Activated CD4-positive, alpha-beta T cell treated with anti-CD3 and anti-CD28 coated beads for 48 hours (primary cell): Measurements from ENCODE around the gene PLAGL2.
"Not testable (repeated sequence)": the region's sequence is repeated elsewhere in the genome, so short reads cannot be mapped to it uniquely, and the experiment has no call there.

Experiments
- DNase-seq: peaks from one replicate; pipeline ENCODE4 v3.0.0-alpha.2; 2020

PLAGL2 gene

GRCh38 chr20:32207626-32208498 lies at the start of gene PLAGL2, which contains the start of gene POFUT1:
Gene PLAGL2 (minus strand): TSS chr20:32207743. CDS start chr20:32202178, 5,565 bp downstream.
Gene POFUT1 (plus strand): TSS chr20:32207880. CDS start chr20:32207942, 62 bp downstream.
- peak; percentile 93 for DNase-seq

DNA sequence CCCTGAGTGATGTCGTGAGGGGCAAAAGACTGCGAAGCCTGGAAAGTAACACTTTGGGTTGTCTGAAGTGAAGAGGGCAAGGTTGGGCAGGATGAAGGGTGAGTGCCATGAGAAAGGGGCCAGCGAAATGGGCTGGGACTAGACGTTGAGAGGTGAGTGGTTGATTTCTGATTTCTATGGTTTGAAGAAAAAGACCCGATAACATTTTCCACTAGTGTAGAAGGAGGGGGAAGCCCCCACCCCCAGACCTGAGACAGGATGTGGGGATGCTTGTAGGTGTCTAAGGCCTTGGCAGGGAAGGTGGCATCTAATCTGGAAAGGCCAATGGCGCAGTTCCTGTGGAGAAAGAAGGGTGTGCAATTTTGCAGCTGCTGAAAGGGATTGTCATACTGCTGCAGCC lies 44.6 kb upstream of the PLAGL2 start:
- DNase-seq, result peak; percentile 93

- DNase-seq, result peak; percentile 18
These were observed 43.9 kb upstream of the PLAGL2 start for GRCh38 chr20:32251470-32251869.

DNA sequence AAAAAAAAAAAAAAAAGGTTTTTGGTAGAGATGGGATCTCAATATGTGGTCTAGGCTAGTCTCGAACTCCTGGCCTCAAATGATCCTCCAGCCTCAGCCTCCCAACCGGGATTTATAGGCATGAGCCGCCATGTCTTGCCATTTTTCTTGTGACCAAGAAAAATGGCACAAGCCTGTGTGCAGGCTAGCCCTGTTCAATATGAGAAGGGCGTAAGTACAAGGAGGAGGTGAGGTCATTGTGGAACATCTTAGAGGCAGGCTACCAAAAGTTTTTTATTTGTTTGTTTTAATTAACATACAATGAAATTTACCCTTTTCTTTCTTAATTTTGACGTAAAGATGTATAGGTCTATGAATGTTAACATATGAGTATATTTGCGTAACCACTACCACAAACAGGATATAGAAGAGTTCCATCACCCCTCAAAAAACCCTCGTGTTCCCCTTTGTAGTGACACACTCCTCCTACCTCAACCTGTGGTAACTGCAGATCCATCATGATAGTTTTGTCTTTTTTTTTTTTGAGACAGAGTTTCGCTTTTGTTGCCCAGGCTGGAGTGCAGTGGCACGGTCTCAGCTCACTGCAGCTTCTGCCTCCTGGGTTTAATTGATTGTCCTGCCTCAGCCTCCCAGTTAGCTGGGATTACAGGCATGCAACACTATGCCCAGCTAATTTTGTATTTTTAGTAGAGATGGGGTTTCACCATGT lies 41.6 kb upstream of the PLAGL2 start:
- peak; percentile 46 for DNase-seq

- peak; percentile 25 for DNase-seq
These were observed 40.5 kb upstream of the PLAGL2 start for GRCh38 chr20:32248043-32248442.

DNA sequence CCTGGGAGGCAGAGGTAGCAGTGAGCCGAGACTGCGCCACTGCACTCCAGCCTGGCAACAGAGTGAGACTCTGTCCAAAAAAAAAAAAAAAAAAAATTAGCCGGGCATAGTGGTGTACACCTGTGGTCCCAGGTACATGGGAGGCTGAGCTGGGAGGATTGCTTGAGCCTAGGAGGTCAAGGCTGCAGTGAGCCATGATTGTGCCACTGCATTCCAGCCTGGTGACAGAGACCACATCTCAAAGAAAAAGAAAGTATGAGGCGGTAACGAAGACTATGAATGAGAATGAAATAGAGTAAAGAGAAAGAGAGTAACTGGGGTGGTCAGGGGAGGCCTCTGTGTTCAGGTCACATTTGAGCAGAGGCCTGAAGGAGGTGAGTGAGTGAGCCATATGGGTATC lies 38.7 kb upstream of the PLAGL2 start:
- not testable (repeated sequence) for DNase-seq

DNA sequence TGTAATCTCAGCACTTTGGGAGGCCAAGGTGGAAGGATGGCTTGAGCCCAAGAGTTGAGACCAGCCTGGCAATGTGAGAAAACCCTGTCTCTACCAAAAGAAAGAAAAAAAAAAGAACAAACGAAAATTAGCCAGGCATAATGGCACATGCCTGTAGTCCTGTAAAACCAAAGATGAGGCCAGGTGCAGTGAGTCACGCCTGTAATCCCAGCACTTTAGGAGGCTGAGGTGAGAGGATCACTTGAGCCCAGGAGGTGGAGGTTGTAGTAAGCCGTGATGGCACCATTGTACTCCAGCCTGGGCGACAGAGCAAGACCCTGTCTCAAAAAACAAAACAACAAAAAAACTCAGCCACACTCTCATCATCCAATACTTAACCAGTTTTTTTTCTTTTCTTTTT lies 37.4 kb upstream of the PLAGL2 start:
- DNase-seq, result no peak

DNA sequence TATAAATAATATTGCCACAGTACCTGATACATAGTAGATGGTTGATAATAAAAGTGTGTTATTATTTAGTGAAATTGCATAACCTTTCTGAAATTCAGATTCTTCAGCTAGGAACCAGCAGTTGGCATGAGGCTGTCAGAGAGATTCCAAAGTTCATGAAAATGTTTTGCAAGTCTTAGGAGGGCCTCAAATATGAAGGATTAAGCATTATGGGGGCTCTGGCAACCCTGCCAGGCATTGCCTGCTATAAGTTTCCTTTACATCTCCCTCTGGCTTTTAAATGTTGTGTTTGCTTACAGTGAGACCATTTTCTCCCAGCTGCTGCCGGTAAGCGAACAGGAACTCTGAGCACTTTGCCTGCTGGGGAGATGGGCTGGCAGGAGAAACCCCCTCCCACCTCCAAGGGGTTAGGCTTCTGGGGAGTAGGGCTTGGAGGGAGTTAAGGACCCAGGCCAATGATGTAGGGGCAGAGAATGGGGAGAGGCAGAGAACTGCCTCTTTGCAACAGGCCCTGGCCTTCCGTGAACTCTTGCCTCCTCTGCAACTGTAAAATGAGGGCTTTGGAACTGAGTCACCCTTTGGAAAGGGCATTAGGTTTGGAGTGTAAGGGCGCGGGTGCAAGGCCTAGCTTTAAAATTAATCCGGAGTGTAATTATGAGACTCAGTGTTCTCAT lies 36.7 kb upstream of the PLAGL2 start:
- no peak for DNase-seq

DNA sequence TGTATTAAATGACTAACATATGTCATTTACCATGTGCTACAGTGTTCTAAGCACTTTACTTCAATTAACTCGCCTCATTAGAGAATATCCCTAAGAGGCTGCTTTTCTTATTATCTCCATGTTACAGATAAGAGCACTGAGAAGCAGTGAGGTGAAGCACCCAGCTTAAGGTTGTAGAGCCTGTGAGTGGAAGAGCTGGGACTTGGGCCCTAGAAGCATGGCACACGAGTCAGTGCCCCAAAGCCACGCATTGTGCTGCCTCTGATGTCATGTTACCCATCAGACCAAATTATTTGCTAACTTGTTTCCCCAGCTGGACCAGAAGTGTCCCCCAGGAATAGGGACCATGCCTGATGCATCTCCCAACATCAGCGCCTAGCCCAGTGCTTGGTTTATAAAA lies 34.3 kb upstream of the PLAGL2 start:
- DNase-seq, result no peak

GRCh38 chr20:32240205-32240604 lies 32.7 kb upstream of the PLAGL2 start:
- no peak for DNase-seq

DNA sequence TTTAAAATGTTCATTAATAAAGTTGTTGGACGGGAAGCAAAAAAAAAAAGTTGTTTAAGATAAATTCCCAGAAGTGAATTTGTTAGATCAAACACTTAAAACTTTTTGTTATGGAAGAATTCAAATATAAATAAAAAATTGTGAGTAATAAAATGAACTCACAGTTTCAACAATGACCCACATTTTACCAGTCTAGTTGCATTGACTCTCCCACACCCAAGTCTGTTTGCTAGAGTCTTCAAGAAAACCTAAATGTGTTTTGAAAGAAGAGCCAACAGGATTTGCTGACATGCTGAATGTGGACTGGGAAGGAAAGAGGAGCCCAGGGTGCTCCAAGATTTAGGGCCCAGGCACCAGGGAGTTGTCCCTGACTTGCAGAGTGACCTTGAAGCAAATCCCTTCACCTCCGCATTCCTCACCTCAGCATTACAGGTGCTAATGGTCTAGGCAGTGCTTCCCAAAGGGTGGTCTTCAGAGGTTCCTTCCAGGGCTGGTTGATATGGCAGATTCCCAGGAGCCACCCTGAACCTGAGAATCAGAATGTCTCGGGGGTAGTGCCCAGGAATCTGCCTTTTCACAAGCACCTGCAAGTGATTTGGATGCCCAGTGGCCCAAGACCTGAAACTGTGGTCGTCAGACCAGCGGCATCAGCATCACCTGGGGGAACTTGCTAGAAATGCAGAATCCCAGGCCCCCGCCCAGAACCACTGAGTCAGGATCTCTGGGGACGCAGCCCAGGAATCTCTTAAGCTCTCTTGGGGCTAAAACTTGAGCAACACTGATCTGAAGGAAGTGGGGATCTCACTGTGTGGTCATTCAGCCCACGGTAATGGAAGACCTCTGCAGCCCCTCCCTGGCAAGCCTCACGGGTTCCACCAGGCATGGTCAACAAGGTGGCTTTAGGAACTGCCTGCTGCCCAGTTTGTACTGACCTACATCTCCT lies 31.2 kb upstream of the PLAGL2 start:
- no peak for DNase-seq

- DNase-seq, result no peak
These were observed 29.9 kb upstream of the PLAGL2 start for GRCh38 chr20:32237419-32237818.

DNA sequence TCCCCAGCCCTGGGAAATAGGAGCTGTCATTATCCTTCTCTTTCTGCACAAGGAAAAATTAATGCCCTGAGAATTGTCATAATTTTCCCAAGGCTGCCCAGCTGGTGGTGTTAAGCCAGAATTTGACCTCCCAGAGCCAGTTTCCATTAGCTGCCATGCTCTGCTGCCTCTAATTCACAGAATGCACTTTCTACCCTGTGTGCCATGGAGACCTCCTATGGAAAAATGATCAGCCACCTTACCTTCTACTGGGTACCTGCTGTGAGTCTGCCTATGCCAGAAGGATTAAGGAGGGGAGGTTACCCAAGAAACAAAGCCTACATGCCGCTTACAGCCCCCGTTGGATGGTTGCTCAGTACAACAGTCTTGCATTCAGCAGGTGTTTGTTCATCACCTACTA lies 29.3 kb upstream of the PLAGL2 start:
- DNase-seq, result no peak

DNA sequence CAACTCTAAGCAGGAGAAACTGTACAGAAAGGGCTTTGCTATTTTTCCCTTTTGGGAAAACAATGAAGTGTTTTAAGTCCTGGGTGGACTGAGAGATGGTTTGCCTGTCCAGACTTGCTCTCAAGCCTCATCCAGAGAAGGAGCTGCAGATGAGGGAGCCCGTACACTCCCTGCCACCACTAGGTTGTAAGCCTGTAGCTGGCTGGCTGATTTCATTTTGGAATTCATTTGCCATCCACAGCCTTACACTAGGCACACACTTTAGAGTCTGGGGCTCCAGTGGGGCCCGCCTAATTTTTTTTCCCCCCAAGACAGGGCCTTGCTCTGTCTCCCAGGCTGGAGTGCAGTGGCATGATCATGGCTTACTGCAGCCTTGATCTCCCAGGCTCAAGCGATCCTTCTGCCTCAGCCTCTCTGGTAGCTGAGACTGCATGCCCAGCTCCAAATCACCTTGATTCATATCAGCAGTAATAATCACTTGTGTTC lies 28.5 kb upstream of the PLAGL2 start:
- DNase-seq, result no peak

DNA sequence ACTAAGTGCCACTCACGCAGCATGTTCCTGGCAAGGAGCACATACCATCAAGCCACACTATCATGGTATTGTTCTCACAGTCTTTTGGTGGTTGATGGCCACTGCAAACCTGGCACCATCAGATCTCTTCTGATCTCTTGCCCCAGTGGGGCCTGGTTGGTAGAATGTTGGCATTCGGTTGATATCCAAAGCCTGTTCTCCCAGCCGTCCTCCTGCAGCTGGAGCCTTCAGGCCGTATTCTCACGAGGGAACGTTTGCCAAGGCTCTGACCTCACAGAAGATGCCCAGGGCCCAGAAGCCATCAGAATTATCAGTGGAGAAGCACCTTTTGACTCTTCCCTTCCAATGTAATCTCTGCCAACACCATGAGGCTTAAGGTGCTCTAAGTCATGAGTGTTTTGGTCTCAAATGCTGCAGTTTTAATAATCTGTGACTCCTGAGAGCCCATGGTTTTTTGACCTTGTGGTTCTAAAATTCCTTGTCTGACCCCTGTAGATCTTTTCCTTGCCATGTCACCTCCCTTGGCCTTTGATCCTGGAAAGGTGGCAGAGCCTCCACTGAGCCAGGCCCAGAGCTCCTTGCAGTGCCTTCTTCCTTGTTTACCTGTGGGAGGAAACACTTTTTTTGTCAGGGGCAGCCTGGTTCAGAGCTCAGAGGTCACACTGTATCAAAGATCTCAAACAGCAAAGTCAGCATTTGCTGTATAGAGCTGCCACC lies 27.9 kb upstream of the PLAGL2 start:
- DNase-seq, result no peak

DNA sequence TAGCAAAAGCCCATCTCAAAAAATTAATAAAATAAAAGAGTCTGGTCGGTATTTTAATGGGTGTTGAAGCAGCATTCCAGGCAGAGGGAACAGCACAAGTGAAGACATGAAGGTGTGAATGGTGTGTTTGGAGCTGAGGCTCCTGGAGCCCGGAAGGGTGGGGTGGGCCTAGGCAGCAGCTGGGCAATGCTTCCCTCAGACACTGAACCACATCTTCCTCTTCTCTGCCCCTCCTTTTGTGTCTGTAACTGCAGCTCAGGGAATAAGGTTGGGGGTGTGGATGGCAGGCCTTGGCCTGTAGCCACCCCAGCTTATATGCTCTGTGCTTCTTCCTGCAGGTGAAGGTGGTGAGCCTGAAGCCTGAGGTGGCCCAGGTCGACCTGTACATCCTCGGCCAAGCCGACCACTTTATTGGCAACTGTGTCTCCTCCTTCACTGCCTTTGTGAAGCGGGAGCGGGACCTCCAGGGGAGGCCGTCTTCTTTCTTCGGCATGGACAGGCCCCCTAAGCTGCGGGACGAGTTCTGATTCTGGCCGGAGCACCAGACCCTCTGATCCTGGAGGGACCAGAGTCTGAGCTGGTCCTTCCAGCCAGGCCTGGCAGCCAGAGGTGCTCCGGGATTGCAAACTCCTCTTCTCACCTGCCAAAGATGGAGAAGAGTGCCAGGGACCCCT lies 26.7 kb upstream of the PLAGL2 start:
- DNase-seq, result no peak

- DNase-seq, result no peak
These were observed 25.7 kb upstream of the PLAGL2 start for GRCh38 chr20:32233286-32233685.

DNA sequence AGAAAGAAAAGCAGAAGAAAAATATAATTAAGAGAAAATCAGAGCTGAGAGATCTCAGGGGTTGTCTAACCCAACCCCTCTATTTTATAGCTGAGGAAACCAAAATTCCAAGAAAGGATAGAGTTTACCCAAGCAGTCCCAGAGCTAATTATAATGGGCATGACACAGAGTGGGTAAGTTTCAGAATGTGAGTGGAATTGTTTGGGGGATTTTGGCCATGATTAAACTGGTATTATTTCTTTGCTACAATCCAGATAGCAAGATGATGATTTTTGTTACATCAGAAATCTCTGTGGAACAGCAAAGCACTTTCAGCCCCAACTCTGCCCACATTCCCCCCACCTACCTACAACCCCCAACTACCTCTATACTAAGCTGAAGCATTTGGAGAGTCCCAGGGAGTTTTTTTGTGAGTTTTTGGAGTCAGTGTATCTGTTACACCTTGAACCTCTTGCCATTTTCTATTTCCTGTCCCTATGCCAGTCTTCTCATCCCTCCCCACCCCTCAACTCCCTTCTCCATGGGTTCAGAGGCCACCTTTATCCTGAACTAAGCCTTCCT lies 24.9 kb upstream of the PLAGL2 start:
- DNase-seq, result no peak

DNA sequence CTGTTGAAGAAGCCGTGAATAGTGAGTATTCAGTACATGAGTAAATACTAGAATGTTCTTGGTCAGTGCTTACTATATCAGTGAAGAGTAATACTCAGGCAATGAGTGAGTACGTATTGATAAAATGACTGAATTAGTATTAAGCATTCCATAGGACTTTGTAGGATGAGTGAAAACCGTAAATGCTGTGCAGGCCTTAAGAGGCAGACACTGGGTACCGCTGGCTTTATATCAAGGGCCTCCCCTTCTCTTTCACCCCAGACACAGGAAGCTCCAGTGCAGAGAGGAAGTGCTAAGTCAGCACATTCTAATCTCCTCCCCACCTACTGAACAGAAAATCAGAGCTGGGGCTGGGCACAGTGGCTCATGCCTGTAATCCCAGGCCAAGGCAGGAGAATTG lies 24.3 kb upstream of the PLAGL2 start:
- peak; percentile 58 for DNase-seq

- no peak for DNase-seq
These were observed 23.7 kb upstream of the PLAGL2 start for GRCh38 chr20:32231245-32231644.

DNA sequence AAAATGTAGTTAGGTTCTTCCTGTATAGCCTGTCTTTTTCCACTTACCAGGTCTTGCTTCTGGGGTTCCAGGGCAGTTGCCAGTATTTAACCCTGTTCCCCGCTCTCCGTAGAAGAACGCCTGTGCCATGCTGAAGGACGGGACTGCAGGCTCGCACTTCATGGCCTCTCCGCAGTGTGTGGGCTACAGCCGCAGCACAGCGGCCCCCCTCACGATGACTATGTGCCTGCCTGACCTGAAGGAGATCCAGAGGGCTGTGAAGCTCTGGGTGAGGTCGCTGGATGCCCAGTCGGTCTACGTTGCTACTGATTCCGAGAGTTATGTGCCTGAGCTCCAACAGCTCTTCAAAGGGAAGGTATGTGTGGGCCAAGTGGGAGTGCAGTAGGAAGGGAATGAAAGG lies 23.2 kb upstream of the PLAGL2 start:
- DNase-seq, result no peak
